ENCODE measurements around the gene KCTD14. TPM values are rescaled to one million over a fixed set of nuclear protein-coding genes. Genes with fewer than 3 reads are reported as not detected.

The KCTD14 gene
- total and polyA plus RNA-seq, 9 of the 15 experiments (the other 6 are each of a cell fraction or from before 2014, with no cell fraction given) = 0.04 to 0.30 (median 0.11) TPM; not detected in 2

DNA sequence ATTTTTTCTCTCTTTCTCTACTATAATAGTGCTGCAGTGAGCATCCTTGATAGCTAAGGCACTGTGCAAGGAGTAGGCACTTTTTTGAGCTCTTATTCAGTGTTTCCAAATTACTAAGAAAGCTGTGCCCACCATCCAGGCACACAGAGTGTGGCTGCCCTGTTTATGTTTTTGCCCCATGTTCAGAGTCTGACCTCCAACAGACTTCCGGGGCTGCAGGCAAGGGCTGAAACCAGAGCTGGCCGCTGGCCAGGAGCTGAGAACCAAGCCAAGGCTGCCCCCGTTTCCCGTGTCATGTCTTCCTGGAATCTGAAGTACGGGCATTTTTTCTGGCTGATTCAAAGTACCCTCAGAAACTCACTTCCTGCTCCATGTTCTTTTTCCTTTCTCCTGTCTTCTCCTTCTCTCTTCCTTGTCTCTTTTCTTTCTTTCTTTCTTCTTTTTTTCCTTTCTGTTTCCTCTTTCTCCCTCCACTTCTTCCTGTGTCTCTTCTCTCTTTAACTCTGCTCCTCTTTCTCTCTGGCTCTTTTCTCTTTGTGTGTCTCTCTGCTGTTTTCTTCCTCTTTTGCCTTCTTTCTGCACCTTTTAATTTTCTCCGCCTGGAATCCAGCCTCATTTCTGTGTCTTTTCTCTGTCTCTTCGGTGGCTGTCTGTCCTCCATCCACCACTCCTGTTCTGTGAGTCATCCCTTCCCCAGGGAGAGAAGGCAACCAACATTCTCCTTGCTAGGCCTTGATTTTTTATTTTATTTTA is 17.0 kb upstream of the KCTD14 start (continued):
- TF ChIP-seq, protein P1, sequence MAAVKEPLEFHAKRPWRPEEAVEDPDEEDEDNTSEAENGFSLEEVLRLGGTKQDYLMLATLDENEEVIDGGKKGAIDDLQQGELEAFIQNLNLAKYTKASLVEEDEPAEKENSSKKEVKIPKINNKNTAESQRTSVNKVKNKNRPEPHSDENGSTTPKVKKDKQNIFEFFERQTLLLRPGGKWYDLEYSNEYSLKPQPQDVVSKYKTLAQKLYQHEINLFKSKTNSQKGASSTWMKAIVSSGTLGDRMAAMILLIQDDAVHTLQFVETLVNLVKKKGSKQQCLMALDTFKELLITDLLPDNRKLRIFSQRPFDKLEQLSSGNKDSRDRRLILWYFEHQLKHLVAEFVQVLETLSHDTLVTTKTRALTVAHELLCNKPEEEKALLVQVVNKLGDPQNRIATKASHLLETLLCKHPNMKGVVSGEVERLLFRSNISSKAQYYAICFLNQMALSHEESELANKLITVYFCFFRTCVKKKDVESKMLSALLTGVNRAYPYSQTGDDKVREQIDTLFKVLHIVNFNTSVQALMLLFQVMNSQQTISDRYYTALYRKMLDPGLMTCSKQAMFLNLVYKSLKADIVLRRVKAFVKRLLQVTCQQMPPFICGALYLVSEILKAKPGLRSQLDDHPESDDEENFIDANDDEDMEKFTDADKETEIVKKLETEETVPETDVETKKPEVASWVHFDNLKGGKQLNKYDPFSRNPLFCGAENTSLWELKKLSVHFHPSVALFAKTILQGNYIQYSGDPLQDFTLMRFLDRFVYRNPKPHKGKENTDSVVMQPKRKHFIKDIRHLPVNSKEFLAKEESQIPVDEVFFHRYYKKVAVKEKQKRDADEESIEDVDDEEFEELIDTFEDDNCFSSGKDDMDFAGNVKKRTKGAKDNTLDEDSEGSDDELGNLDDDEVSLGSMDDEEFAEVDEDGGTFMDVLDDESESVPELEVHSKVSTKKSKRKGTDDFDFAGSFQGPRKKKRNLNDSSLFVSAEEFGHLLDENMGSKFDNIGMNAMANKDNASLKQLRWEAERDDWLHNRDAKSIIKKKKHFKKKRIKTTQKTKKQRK (IDR thresholded peaks at IDR 0.05; ENCODE audit: borderline replicate concordance, low read depth, low read length) = no peak
- TF ChIP-seq ZNF584 (CRISPR knock-in tag; IDR thresholded peaks at IDR 0.05; ENCODE audit: low read depth) (0 out of 2 replicates have a peak, but pooled peaks have one; percentile 43), KLF16 (IDR thresholded peaks at IDR 0.05) (no peak), KLF1 (tag; IDR thresholded peaks at IDR 0.05) (no peak), GMEB1 (CRISPR knock-in tag; IDR thresholded peaks at IDR 0.05) (no peak; the same call in 1 of the 2 replicates), ZNF76 (CRISPR knock-in tag; IDR thresholded peaks at IDR 0.05; ENCODE audit: borderline replicate concordance) (no peak), CCNT2 (IDR thresholded peaks at IDR 0.05; ENCODE audit: borderline replicate concordance, extremely low read depth, insufficient read length, low read depth, low read length) (no peak), SMAD4 (CRISPR knock-in tag; conservative IDR thresholded peaks at IDR 0.05) (peak; percentile 38; the same call in 1 of the 2 replicates), KAT8 (IDR thresholded peaks at IDR 0.05; ENCODE audit: low read depth) (no peak), IRF2 (CRISPR knock-in tag; IDR thresholded peaks at IDR 0.05) (no peak), NFYB (IDR thresholded peaks at IDR 0.05; ENCODE audit: extremely low read depth, insufficient read length) (no peak), HLTF (IDR thresholded peaks at IDR 0.05) (peak; percentile 93), NR2F6 (CRISPR knock-in tag; IDR thresholded peaks at IDR 0.05) (no peak), ZNF239 (CRISPR knock-in tag; IDR thresholded peaks at IDR 0.05) (no peak)
- TF ChIP-seq, protein P2, sequence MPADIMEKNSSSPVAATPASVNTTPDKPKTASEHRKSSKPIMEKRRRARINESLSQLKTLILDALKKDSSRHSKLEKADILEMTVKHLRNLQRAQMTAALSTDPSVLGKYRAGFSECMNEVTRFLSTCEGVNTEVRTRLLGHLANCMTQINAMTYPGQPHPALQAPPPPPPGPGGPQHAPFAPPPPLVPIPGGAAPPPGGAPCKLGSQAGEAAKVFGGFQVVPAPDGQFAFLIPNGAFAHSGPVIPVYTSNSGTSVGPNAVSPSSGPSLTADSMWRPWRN (IDR thresholded peaks at IDR 0.05; ENCODE audit: low read depth) = peak; percentile 19; the same call in 1 of the 2 replicates
- TF ChIP-seq, protein P3, sequence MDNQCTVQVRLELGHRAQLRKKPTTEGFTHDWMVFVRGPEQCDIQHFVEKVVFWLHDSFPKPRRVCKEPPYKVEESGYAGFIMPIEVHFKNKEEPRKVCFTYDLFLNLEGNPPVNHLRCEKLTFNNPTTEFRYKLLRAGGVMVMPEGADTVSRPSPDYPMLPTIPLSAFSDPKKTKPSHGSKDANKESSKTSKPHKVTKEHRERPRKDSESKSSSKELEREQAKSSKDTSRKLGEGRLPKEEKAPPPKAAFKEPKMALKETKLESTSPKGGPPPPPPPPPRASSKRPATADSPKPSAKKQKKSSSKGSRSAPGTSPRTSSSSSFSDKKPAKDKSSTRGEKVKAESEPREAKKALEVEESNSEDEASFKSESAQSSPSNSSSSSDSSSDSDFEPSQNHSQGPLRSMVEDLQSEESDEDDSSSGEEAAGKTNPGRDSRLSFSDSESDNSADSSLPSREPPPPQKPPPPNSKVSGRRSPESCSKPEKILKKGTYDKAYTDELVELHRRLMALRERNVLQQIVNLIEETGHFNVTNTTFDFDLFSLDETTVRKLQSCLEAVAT (IDR thresholded peaks at IDR 0.05) = peak; percentile 83 to 85
- TF ChIP-seq, protein P4, sequence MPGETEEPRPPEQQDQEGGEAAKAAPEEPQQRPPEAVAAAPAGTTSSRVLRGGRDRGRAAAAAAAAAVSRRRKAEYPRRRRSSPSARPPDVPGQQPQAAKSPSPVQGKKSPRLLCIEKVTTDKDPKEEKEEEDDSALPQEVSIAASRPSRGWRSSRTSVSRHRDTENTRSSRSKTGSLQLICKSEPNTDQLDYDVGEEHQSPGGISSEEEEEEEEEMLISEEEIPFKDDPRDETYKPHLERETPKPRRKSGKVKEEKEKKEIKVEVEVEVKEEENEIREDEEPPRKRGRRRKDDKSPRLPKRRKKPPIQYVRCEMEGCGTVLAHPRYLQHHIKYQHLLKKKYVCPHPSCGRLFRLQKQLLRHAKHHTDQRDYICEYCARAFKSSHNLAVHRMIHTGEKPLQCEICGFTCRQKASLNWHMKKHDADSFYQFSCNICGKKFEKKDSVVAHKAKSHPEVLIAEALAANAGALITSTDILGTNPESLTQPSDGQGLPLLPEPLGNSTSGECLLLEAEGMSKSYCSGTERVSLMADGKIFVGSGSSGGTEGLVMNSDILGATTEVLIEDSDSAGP (CRISPR knock-in tag; IDR thresholded peaks at IDR 0.05) = no peak
